ENCODE results near the gene XYLT1. TPM values are rescaled to one million over a fixed set of nuclear protein-coding genes. Genes with fewer than 3 reads are reported as not detected.

The XYLT1 gene
- total and polyA plus RNA-seq, 2 of the 8 experiments (the other 6 are each of a cell fraction or from before 2014, with no cell fraction given): 6.6 to 25.4 TPM

DNA sequence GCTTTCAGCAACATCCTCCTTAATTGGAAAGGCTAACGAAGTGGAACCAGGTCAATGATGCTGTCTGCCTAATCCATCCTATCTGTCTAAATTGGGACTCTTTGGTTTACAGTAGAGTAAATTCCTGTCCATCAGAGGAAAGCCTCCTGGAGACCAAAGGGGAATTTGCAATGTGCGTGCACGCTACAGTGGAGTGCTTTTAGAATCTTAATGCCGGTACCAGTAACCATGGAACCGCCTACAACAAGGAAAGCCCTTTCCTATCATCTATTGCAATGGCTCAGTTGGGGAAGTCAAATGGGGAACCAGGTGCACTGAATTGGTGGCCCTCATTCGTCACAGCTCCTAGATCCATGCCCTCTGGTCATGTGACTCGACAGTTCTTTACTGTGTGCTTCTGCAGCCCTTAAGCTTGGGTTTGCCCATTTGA, 110.1 kb downstream of the XYLT1 start:
- Histone ChIP-seq H2BK15ac (ENCODE audit: low read length) (no peak overlapping the region), H3K4me1 (replicated peaks in 1 of 4; ENCODE audit: control insufficient read depth in 3 of 4, insufficient read depth in 4 of 4, low read length in 3 of 4) (peaks cover 0 to 4% (median 3%) of the 10 kb centered on the region in 4 experiments; a peak in 5 of 7 replicates), H3K14ac (ENCODE audit: insufficient read length) (no peak overlapping the region), H2BK5ac (ENCODE audit: low read depth, low read length) (no peak overlapping the region), H2AFZ (ENCODE audit: low read length) (no peak overlapping the region), H3K23ac (ENCODE audit: insufficient read length) (no peak overlapping the region), H2AK5ac (ENCODE audit: low read depth, low read length) (peak overlapping the region; percentile 17; the same call in 1 of the 2 replicates), H3K4me2 (ENCODE audit: insufficient read depth in 1 of 2, low read depth in 2 of 2, low read length in 2 of 2) (no peak overlapping the region), H2BK12ac (ENCODE audit: low read depth, low read length) (no peak overlapping the region), H3K79me2 (ENCODE audit: control insufficient read depth in 1 of 2, insufficient read depth in 2 of 2, low read length in 2 of 2) (no peaks in the 10 kb centered on the region), H3K36me3 (ENCODE audit: control insufficient read depth in 2 of 4, insufficient read depth in 4 of 4, low read length in 3 of 4) (no peaks in the 10 kb centered on the region), H3K18ac (ENCODE audit: extremely low read depth, low read length) (no peak overlapping the region; the same call in 1 of the 2 replicates), H3K27me3 (replicated peaks in 1 of 4; ENCODE audit: control insufficient read depth in 3 of 4, extremely low read depth in 1 of 4, insufficient read depth in 3 of 4, low read length in 3 of 4) (no peaks in the 10 kb centered on the region), H4K8ac (ENCODE audit: extremely low read depth, insufficient read depth, low read length) (no peak overlapping the region), H3K27ac (ENCODE audit: low read depth, low read length) (no peak overlapping the region), H3K9me3 (ENCODE audit: insufficient read depth in 2 of 2, low read depth in 1 of 2, low read length in 1 of 2) (no peaks in the 10 kb centered on the region), H2BK120ac (replicated peaks; ENCODE audit: low read depth, low read length) (no peak overlapping the region), H3K79me1 (ENCODE audit: low read depth, low read length) (no peaks in the 10 kb centered on the region), H3K4ac (replicated peaks; ENCODE audit: insufficient read length, low read depth, low read length) (no peak overlapping the region), H3K4me3 (ENCODE audit: extremely low read depth in 1 of 4, insufficient read depth in 2 of 4, low read depth in 3 of 4, low read length in 4 of 4) (no peak overlapping the region), H3K9ac (replicated peaks in 1 of 4; ENCODE audit: extremely low read depth in 1 of 4, low read depth in 3 of 4, low read length in 3 of 4) (no peak overlapping the region), H3K56ac (replicated peaks; ENCODE audit: insufficient read length, low read depth, low read length) (no peak overlapping the region), H2BK20ac (ENCODE audit: low read length) (no peak overlapping the region), H4K20me1 (replicated peaks in 1 of 2; ENCODE audit: control insufficient read depth in 1 of 2, insufficient read depth in 2 of 2, low read length in 2 of 2) (no peaks in the 10 kb centered on the region), H4K91ac (replicated peaks; ENCODE audit: insufficient read length, low read length) (no peak overlapping the region), H3K23me2 (ENCODE audit: low read depth, low read length) (no peaks in the 10 kb centered on the region), H4K5ac (ENCODE audit: insufficient read length, low read depth, low read length) (no peak overlapping the region)
- 97% methylated on average over 7 of the region's 7 CpGs; no CpG with 5 or more reads in 1 of the 2 experiments for WGBS, 2 experiments (ENCODE audit: extremely low coverage in 1 of 2, insufficient coverage in 1 of 2, insufficient read length in 1 of 2, insufficient replicate concordance in 2 of 2, low coverage in 1 of 2, low lambda C conversion rate in 2 of 2, missing lambda C conversion rate in 1 of 2)
- TF ChIP-seq CREB1 (IDR thresholded peaks at IDR 0.05) (no peak), CBX8 (IDR thresholded peaks at IDR 0.05; ENCODE audit: borderline replicate concordance, low read depth, low read length) (no peak), SIN3A (conservative IDR thresholded peaks at IDR 0.05 in 1 of 2, IDR thresholded peaks at IDR 0.05 in 1 of 2; ENCODE audit: low read depth in 1 of 2, low read length in 2 of 2) (no peak), CBX5 (IDR thresholded peaks at IDR 0.05; ENCODE audit: low read depth, low read length) (no peak), RXRA (IDR thresholded peaks at IDR 0.05; ENCODE audit: insufficient read depth, low read depth, low read length) (no peak), SP1 (IDR thresholded peaks at IDR 0.05; ENCODE audit: low read depth, low read length) (no peak), KDM5A (IDR thresholded peaks at IDR 0.05; ENCODE audit: low read length) (no peak), EP300 (IDR thresholded peaks at IDR 0.05; ENCODE audit: borderline replicate concordance in 1 of 2, low read depth in 2 of 2, low read length in 2 of 2) (no peak)
- TF ChIP-seq, protein P1, sequence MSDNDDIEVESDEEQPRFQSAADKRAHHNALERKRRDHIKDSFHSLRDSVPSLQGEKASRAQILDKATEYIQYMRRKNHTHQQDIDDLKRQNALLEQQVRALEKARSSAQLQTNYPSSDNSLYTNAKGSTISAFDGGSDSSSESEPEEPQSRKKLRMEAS (IDR thresholded peaks at IDR 0.05): no peak
- TF ChIP-seq, protein P2, sequence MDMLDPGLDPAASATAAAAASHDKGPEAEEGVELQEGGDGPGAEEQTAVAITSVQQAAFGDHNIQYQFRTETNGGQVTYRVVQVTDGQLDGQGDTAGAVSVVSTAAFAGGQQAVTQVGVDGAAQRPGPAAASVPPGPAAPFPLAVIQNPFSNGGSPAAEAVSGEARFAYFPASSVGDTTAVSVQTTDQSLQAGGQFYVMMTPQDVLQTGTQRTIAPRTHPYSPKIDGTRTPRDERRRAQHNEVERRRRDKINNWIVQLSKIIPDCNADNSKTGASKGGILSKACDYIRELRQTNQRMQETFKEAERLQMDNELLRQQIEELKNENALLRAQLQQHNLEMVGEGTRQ (IDR thresholded peaks at IDR 0.05; ENCODE audit: low read length): no peak
- TF ChIP-seq, protein P3, sequence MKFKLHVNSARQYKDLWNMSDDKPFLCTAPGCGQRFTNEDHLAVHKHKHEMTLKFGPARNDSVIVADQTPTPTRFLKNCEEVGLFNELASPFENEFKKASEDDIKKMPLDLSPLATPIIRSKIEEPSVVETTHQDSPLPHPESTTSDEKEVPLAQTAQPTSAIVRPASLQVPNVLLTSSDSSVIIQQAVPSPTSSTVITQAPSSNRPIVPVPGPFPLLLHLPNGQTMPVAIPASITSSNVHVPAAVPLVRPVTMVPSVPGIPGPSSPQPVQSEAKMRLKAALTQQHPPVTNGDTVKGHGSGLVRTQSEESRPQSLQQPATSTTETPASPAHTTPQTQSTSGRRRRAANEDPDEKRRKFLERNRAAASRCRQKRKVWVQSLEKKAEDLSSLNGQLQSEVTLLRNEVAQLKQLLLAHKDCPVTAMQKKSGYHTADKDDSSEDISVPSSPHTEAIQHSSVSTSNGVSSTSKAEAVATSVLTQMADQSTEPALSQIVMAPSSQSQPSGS (IDR thresholded peaks at IDR 0.05; ENCODE audit: low read length): no peak
- no peak for DNase-seq (ENCODE audit: low read depth in 1 of 2, low spot score in 2 of 2)
- no peak for FAIRE-seq
- ChIA-PET POLR2A (ENCODE audit: partially characterized antibody) (no interaction called here), CTCF (ENCODE audit: partially characterized antibody) (interaction anchor here (0.6 to 1.6 kb wide), 2 partner anchors 12 to 102 kb away, joined by 4 to 6 read pairs; no protein-coding TSS in a partner anchor)

Measured in H1 (cell line).